ENCODE data around the gene ST6GALNAC5.
"Not testable (repeated sequence)": the region's sequence is repeated elsewhere in the genome, so short reads cannot be mapped to it uniquely, and the experiment has no call there.

ST6GALNAC5 gene

GRCh38 chr1:76868154-76868882 lies 1.0 kb downstream of the ST6GALNAC5 start:
- DNase-seq: peak in 1 of 2 donors; percentile 15

GRCh38 chr1:76868916-76869315 lies 1.6 kb downstream of the ST6GALNAC5 start:
- no peak for DNase-seq

- no peak for DNase-seq
These were observed 2.8 kb downstream of the ST6GALNAC5 start for GRCh38 chr1:76870037-76870436.

- DNase-seq: no peak
These were observed 4.2 kb downstream of the ST6GALNAC5 start for GRCh38 chr1:76871355-76871974.

- DNase-seq: no peak
These were observed 5.7 kb downstream of the ST6GALNAC5 start for GRCh38 chr1:76872944-76873343.

GRCh38 chr1:76876655-76877395 lies 9.5 kb downstream of the ST6GALNAC5 start:
- no peak for DNase-seq

- DNase-seq: not testable (repeated sequence)
These were observed 11.7 kb downstream of the ST6GALNAC5 start for GRCh38 chr1:76879014-76879413.

- DNase-seq: no peak
These were observed 14.5 kb downstream of the ST6GALNAC5 start for GRCh38 chr1:76881762-76882161.

- no peak for DNase-seq
These were observed 24.8 kb downstream of the ST6GALNAC5 start for GRCh38 chr1:76891931-76892622.

- DNase-seq: no peak
These were observed 25.4 kb downstream of the ST6GALNAC5 start for GRCh38 chr1:76892675-76893074.

GRCh38 chr1:76901158-76901767 lies 34.0 kb downstream of the ST6GALNAC5 start:
- peak; percentile 15 to 34 for DNase-seq

- DNase-seq: no peak
These were observed 38.8 kb downstream of the ST6GALNAC5 start for GRCh38 chr1:76905876-76906595.

GRCh38 chr1:76909311-76909710 lies 42.0 kb downstream of the ST6GALNAC5 start:
- DNase-seq: no peak

GRCh38 chr1:76919085-76919484 lies 51.8 kb downstream of the ST6GALNAC5 start:
- DNase-seq: no peak

- DNase-seq: no peak
These were observed 54.3 kb downstream of the ST6GALNAC5 start for GRCh38 chr1:76921590-76921989.

GRCh38 chr1:76925825-76926224 lies 58.5 kb downstream of the ST6GALNAC5 start:
- no peak for DNase-seq

- DNase-seq: no peak
These were observed 61.2 kb downstream of the ST6GALNAC5 start for GRCh38 chr1:76928522-76928921.

- no peak for DNase-seq
These were observed 61.9 kb downstream of the ST6GALNAC5 start for GRCh38 chr1:76929136-76929535.

GRCh38 chr1:76933847-76934815 lies 66.9 kb downstream of the ST6GALNAC5 start:
- DNase-seq: no peak

GRCh38 chr1:76938304-76938703 lies 71.0 kb downstream of the ST6GALNAC5 start:
- DNase-seq: no peak

Data from stimulated activated CD4-positive, alpha-beta T cell treated with anti-CD3 and anti-CD28 coated beads, Interleukin-2, amount 100 ng/mL, for 48 hours (primary cell).